Skin epidermis (tissue), 12 donors: ENCODE data around the gene MARF1.
"Not testable (repeated sequence)": the region's sequence is repeated elsewhere in the genome, so short reads cannot be mapped to it uniquely, and the experiment has no call there.

ENCODE experiments used
- H3K27ac ChIP-seq, 21 experiments: fragments of 200-600 bp; sonication (generic) in 11 of 21; one replicate each; pipeline ENCODE4 v1.5.0; 2020; ENCODE audit warnings: mild to moderate bottlenecking in 3 of 21, inconsistent platforms in 2 of 21, moderate library complexity in 2 of 21
- H3K4me3 ChIP-seq, 7 experiments: fragments of 200-600 bp; sonication (generic) in 2 of 7; one replicate each; pipeline ENCODE4 v1.5.0; 2020; ENCODE audit warnings: inconsistent platforms in 2 of 7, mild to moderate bottlenecking in 2 of 7, moderate library complexity in 1 of 7

Gene MARF1

DNA sequence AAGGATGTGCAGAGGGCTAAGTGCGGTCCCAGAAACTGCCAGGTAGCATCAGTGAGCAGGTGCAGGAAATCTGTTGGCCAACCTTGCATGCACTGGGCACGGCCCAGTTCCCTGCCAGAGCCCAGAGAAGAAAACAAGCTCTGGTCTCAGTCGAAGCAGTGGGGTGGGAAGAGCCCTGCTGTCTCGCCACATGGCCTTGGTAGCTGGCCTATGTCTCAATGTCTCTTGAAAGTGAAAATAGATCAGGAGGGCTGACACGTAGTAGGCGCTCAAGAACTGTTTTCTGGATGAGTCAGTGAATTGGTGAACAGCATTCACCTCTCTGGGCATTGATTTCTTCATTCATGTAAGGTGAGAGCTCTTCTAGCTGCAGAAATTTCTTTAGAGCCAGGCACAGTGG, 90.4 kb downstream of the MARF1 start:
- no peak overlapping the region for H3K27ac ChIP-seq

DNA sequence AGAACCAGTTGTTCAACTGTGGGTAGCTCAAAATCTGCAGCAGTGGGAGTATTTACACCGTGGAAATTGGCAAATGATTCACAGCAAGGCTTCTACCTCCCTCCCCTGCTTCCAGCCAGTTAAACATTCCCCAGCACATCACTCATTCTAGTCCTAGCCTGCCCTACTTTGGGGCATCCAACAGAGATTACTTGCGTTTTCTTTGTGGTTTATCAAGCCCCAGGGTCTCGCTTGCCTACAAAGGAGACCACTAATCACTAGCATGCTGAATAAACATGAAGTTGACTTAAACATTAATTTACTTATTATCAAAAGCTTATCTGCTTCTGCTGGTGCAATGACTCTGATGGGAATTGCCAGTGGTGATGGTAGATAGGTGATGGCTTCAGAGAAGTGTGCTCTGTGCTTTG, 94.5 kb downstream of the MARF1 start:
- peak overlapping the region in 1 of 21 experiments; percentile 1 for H3K27ac ChIP-seq

More for the DNA sequence above, 90.4 kb downstream of the MARF1 start:
- H3K4me3 ChIP-seq = no peak overlapping the region

DNA sequence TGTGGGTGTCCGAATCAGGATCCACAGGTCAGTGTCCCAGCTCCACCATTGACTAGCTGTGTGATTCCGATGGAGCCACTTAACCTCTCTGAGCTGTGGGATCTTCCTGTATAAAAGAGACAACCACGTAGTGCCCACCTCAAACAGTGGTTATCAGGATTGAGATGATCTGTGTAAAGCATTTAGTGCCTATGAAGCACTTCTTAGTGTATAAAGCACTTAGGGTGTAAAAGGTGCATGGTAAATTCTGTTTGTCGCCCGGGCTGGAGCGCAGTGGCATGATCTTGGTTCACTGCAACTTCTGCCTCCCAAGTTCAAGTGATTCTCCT, 95.2 kb downstream of the MARF1 start:
- Histone ChIP-seq H3K4me3 (no peak overlapping the region), H3K27ac (peak overlapping the region in 1 of 21 experiments; percentile 25)

More for the DNA sequence above, 94.5 kb downstream of the MARF1 start:
- H3K4me3 ChIP-seq = no peak overlapping the region

DNA sequence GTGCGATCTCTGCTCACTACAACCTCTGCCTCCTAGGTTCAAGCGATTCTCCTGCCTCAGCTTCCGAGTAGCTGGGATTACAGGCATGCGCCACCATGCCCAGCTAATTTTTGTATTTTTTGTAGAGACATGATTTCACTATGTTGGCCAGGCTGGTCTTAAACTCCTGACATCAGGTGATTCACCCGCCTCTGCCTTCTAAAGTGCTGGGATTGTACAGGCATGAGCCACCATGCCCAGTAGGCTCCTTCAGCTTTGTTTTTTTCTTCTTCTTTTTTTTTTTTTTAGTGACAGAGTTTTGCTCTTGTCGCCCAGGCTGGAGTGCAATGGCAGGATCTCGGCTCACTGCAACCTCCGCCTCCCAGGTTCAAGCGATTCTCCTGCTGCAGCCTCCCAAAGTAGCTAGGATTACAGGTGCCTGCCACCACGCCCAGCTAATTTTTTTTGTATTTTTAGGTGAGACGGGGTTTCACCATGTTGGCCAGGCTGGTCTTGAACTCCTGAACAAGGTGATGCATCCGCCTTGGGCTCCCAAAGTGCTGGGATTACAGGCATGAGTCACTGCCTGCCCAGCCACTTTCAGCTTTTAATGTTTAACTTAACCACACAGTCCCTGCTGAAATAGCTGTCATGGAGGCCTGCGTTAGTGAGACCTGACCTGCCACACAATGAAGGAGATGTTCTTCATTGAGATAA, 95.7 kb downstream of the MARF1 start:
- peak overlapping the region in 4 of 21 experiments; percentile 24 to 26 (median 26) for H3K27ac ChIP-seq
- H3K4me3 ChIP-seq = not testable (repeated sequence)

DNA sequence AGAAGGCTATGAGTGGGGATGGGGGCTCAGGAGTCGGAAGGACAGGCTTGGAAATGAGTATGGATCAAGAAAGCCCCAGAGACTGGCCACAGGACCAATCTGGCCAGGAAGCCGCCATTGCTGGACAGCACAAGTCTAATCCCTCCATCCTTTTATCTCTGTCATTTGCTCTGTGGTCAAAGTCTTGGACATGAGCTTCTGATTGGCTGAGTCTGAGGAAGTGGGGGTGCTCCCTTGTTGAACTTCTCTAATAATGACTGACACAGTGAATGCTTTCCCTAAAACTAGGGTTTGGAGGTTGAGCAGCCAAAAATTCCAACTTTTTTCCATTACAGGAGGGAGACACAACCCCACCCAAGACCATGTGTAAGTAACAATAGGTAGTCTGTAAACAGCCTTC, 97.4 kb downstream of the MARF1 start:
- Histone ChIP-seq H3K4me3 (no peak overlapping the region), H3K27ac (peak overlapping the region in 1 of 21 experiments; percentile 5)

DNA sequence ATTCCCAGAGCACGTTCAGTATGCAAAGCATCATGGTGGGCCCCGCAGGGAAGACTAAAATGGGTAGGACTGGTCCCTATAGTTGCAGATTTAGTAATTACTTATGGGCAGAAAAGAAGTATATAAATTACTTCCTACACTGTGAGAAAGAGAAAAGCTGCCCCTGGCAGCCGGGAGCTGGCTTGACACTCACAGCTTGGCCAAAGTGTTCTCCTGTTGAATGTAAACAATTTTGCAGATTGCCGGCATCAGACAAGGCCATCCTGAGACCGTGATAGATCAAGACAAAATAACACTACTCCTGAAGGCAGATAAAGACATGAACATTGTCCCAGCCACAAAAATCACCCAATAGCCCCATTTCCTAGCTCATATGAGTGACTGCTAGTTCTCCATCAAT, 98.5 kb downstream of the MARF1 start:
- H3K4me3 ChIP-seq = no peak overlapping the region
- no peak overlapping the region for H3K27ac ChIP-seq
